GM10847 (cell line): Measurements from ENCODE around the gene ICE1.

Experiments used
- POLR2A ChIP-seq: IDR thresholded peaks from 2 replicates; pipeline ENCODE4 v1.6.1; 2011; ENCODE audit not compliant: insufficient read length; ENCODE audit errors: extremely low read depth

ICE1 gene

GRCh38 chr5:5387777-5388176, 34.7 kb upstream of the ICE1 start:
- TF ChIP-seq POLR2A = no peak

GRCh38 chr5:5398071-5398470, 24.4 kb upstream of the ICE1 start:
- no peak for TF ChIP-seq POLR2A

- TF ChIP-seq POLR2A = no peak
Observed at GRCh38 chr5:5401095-5401494, 21.4 kb upstream of the ICE1 start.

- TF ChIP-seq POLR2A = no peak
Observed at GRCh38 chr5:5403741-5404140, 18.7 kb upstream of the ICE1 start.

- no peak for TF ChIP-seq POLR2A
Observed at GRCh38 chr5:5404381-5404780, 18.1 kb upstream of the ICE1 start.

GRCh38 chr5:5405441-5405840, 17.0 kb upstream of the ICE1 start:
- no peak for TF ChIP-seq POLR2A

- no peak for TF ChIP-seq POLR2A
Observed at GRCh38 chr5:5407924-5408323, 14.6 kb upstream of the ICE1 start.

- no peak for TF ChIP-seq POLR2A
Observed at GRCh38 chr5:5409151-5409810, 13.2 kb upstream of the ICE1 start.

GRCh38 chr5:5414999-5415398, 7.5 kb upstream of the ICE1 start:
- TF ChIP-seq POLR2A = no peak

GRCh38 chr5:5416733-5417132, 5.7 kb upstream of the ICE1 start:
- TF ChIP-seq POLR2A = no peak

- no peak for TF ChIP-seq POLR2A
Observed at GRCh38 chr5:5418006-5418405, 4.5 kb upstream of the ICE1 start.

- TF ChIP-seq POLR2A = no peak
Observed at GRCh38 chr5:5418764-5419163, 3.7 kb upstream of the ICE1 start.

GRCh38 chr5:5419291-5420210, 2.9 kb upstream of the ICE1 start:
- TF ChIP-seq POLR2A = no peak

- TF ChIP-seq POLR2A = no peak
Observed at GRCh38 chr5:5420251-5420650, 2.2 kb upstream of the ICE1 start.

GRCh38 chr5:5421149-5421960, 1.1 kb upstream of the ICE1 start:
- TF ChIP-seq POLR2A = no peak
